Activated T-cell treated with anti-CD3 and anti-CD28 coated beads for 4 hours (primary cell): ENCODE results near the gene GALK2.
"Not testable (repeated sequence)": the region's sequence is repeated elsewhere in the genome, so short reads cannot be mapped to it uniquely, and the experiment has no call there.

Experiments used
- DNase-seq: peaks from one replicate; pipeline ENCODE4 v3.0.0-alpha.2; 2020

The GALK2 gene

GRCh38 chr15:49287481-49287880 is 117.4 kb downstream of the GALK2 start:
- no peak for DNase-seq

- no peak for DNase-seq
Observed at GRCh38 chr15:49288391-49288790, 118.3 kb downstream of the GALK2 start.

- DNase-seq, result no peak
Observed at GRCh38 chr15:49290191-49290590, 120.1 kb downstream of the GALK2 start.

- no peak for DNase-seq
Observed at GRCh38 chr15:49293941-49294340, 123.9 kb downstream of the GALK2 start.

GRCh38 chr15:49296258-49296657 is 126.2 kb downstream of the GALK2 start:
- DNase-seq, result no peak

- DNase-seq, result no peak
Observed at GRCh38 chr15:49297584-49297983, 127.5 kb downstream of the GALK2 start.

- DNase-seq, result no peak
Observed at GRCh38 chr15:49300856-49301255, 130.8 kb downstream of the GALK2 start.

- no peak for DNase-seq
Observed at GRCh38 chr15:49301562-49301961, 131.5 kb downstream of the GALK2 start.

- DNase-seq, result no peak
Observed at GRCh38 chr15:49303003-49303402, 133.0 kb downstream of the GALK2 start.

- DNase-seq, result no peak
Observed at GRCh38 chr15:49306551-49306950, 136.5 kb downstream of the GALK2 start.

GRCh38 chr15:49308686-49309085 is 138.6 kb downstream of the GALK2 start:
- DNase-seq, result no peak

GRCh38 chr15:49309889-49310288 is 139.8 kb downstream of the GALK2 start:
- no peak for DNase-seq

- DNase-seq, result no peak
Observed at GRCh38 chr15:49313650-49314049, 143.6 kb downstream of the GALK2 start.

- no peak for DNase-seq
Observed at GRCh38 chr15:49314716-49315115, 144.7 kb downstream of the GALK2 start.

GRCh38 chr15:49315391-49315823 is 145.4 kb downstream of the GALK2 start:
- DNase-seq, result no peak

- no peak for DNase-seq
Observed at GRCh38 chr15:49320351-49320750, 150.3 kb downstream of the GALK2 start.

GRCh38 chr15:49323207-49323606 is 153.2 kb downstream of the GALK2 start:
- DNase-seq, result no peak

- no peak for DNase-seq
Observed at GRCh38 chr15:49327927-49328326, 157.9 kb downstream of the GALK2 start.

GRCh38 chr15:49328941-49329340 is 158.9 kb downstream of the GALK2 start:
- DNase-seq, result no peak

- DNase-seq, result no peak
Observed at GRCh38 chr15:49330166-49330565, 160.1 kb downstream of the GALK2 start.

- DNase-seq, result no peak
Observed at GRCh38 chr15:49331442-49331841, 161.4 kb downstream of the GALK2 start.

GRCh38 chr15:49331951-49332350 is 161.9 kb downstream of the GALK2 start:
- no peak for DNase-seq

GRCh38 chr15:49339656-49340055 is 169.6 kb downstream of the GALK2 start:
- no peak for DNase-seq

- DNase-seq, result no peak
Observed at GRCh38 chr15:49343546-49343945, 173.5 kb downstream of the GALK2 start.

- DNase-seq, result not testable (repeated sequence)
Observed at GRCh38 chr15:49354439-49354838, 184.4 kb downstream of the GALK2 start.

GRCh38 chr15:49361370-49361769 is 191.3 kb downstream of the GALK2 start:
- DNase-seq, result no peak
